ENCODE measurements around the gene CACNA1C.
"Not testable (repeated sequence)": the region's sequence is repeated elsewhere in the genome, so short reads cannot be mapped to it uniquely, and the experiment has no call there.

CACNA1C gene

DNA sequence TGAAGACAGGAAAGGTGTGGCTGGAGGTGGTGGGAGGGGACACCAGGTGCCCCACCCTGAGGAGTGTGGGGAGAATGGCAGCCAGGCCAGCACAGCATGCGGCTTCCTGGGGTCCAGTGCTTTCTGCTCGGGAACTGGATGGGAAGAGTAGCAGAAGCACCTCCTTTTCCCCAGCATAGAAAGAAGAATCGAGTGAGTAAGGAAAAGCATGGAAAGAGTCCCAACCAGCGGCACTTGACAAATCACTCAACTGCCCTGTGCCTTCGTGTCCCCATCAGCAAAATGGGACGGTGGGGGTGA, 631.2 kb downstream of the CACNA1C start:
- DNase-seq: not testable (repeated sequence)

DNA sequence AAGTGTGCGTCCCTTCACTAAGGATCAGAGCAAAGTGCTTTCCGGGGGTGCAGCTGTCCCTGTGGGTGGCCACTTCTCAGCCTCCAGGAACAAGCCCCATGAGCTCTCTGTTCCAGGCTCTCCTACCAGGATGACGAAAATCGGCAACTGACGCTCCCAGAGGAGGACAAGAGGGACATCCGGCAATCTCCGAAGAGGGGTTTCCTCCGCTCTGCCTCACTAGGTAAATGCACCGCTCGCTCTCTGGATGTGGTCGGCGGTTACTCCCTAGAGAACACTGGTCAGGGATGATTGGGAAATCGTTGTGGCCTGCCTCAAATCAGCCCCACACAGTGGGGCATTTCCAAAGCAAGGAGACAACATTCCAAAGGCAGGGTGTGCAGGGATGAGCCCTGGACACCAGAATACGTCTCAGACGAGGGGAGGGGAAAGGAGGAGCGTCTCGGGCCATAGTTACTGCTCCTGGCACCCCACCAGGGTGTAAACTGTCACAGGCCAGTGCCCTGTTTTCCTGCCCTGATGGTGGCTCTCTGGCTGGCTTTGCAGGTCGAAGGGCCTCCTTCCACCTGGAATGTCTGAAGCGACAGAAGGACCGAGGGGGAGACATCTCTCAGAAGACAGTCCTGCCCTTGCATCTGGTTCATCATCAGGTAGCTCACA, 633.0 kb downstream of the CACNA1C start:
- DNase-seq: not testable (repeated sequence)

DNA sequence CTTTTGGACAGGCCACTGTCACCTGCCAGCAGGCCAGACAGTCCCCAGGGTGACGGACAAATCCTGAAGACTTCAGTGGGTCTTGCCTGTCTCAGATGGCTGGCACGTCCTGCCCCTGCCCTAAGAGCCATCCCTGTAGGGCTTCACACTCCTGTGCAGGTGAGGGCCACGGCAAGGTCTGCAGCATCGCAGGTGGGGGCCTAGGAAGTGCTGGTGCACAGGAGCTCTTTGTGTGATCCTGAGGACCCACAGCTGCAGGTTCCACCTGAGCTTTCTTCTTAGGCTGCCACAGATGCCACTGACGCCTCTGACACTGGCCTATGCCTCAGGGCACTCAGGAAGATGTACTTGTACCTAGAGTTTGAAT, 633.5 kb downstream of the CACNA1C start:
- no peak for DNase-seq

DNA sequence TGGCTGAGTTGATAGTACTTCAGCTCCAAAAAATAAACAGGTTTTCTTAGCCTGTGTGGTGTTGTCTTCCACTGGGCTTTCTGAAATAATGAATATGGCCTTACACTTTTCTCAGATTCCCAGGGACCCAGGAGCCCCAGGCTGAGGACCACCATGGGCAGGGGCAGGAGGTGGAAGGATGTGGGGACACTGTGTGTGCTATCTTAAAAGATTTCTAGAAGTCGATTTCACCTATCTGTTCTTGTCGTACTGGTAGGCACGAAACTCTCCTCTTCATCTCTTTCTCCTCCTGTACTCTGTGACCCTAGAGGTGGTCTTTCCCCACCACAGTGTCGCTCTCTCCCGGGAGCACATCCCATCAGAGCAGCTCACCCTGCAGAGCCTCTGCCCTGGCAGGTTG, 634.3 kb downstream of the CACNA1C start:
- DNase-seq: no peak

DNA sequence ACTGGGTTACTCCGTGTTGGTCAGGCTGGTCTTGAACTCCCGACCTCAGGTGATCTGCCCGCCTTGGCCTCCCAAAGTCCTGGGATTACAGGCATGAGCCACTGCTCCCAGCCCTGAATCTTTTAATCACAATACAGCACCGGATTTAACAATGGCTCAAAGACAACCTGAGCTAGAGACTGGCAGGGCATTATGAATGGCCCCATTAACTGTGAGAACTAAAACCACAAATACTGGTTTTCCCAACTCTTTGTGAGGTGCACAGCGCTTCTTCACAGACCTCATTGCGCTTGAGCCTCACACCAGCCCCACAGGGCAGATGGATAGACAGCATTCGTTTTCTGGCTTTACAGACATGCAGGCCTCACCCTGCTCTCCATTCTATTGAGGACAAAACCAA, 634.9 kb downstream of the CACNA1C start:
- no peak for DNase-seq

DNA sequence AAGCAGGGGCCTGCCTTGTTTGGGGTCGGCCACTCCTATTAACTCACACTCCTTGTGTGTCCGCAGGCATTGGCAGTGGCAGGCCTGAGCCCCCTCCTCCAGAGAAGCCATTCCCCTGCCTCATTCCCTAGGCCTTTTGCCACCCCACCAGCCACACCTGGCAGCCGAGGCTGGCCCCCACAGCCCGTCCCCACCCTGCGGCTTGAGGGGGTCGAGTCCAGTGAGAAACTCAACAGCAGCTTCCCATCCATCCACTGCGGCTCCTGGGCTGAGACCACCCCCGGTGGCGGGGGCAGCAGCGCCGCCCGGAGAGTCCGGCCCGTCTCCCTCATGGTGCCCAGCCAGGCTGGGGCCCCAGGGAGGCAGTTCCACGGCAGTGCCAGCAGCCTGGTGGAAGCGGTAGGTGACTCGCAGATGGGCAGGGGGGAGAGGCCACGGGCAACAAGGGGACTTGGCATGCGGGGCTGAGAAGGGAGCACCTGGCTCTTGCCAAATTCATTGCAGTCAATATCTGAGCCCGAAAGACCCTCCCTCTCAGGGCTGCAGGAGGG, 635.7 kb downstream of the CACNA1C start:
- DNase-seq: no peak

DNA sequence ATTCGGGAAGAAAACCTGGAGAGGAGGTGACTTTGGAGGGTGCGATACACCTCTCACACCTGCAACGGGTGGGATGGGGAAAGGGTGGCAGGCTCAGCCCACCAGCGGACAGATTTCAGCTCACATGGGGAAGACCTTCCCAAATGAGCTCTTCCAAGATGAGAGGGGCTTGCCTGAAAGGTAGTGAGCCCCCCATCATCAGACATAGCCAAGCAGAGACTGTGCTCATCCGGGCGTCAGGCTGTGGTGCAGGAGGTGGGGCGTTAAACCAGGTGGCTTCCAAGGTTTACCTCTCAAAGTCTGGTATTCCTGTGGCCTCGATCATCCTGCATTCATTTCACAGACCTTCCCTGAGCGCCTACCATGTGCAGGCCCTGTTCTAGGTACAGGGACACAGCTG, 636.6 kb downstream of the CACNA1C start:
- DNase-seq: no peak

DNA sequence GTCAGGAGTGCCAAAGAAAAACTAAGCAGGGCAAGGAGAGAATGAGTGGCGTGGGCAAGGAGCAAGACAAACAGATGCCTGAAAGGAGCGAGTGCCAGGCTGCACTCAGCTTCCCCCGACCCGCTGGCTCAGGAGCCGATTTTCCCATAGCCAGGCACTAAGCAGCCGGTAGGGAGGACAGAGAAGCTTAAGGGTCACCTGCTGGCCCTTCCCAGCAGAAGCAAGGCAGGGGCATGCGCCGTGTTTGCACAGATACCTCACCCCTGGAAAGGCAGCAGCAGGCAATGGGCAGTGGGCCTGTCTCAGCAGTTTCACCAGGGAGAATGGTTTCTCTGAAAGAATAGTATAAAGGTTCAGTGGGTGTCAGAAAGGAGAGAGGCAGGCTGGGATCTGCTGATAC, 637.1 kb downstream of the CACNA1C start:
- DNase-seq: no peak

DNA sequence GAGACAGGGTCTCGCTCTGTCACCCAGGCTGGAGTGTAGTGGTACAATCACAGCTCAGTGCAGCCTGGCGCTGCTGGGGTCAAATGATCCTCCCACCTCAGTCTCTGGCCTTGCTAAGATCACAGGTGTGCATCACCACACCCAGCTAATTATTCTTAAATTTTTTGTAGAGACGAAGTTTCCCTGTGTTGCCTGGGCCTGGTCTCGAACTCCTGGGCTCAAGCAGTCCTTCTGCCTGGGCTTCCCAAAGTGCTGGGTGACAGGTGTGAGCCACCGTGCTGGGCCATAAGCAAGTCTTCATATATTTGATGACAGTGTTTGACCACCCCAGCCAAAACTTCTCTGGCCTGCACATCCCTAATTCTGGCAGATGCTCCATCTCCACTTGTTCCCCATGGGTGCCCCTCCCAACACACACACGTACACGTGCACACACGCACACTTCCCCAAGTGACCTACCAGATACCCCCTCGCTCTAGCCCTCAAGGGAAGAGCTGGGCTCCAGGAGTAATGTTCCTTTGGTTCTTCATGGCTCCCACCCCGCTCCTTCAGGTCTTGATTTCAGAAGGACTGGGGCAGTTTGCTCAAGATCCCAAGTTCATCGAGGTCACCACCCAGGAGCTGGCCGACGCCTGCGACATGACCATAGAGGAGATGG, 637.7 kb downstream of the CACNA1C start:
- DNase-seq: no peak

DNA sequence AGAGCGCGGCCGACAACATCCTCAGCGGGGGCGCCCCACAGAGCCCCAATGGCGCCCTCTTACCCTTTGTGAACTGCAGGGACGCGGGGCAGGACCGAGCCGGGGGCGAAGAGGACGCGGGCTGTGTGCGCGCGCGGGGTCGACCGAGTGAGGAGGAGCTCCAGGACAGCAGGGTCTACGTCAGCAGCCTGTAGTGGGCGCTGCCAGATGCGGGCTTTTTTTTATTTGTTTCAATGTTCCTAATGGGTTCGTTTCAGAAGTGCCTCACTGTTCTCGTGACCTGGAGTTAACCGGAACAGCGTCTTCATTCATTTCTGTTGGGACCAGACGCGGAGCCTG, 638.2 kb downstream of the CACNA1C start:
- no peak for DNase-seq

DNA sequence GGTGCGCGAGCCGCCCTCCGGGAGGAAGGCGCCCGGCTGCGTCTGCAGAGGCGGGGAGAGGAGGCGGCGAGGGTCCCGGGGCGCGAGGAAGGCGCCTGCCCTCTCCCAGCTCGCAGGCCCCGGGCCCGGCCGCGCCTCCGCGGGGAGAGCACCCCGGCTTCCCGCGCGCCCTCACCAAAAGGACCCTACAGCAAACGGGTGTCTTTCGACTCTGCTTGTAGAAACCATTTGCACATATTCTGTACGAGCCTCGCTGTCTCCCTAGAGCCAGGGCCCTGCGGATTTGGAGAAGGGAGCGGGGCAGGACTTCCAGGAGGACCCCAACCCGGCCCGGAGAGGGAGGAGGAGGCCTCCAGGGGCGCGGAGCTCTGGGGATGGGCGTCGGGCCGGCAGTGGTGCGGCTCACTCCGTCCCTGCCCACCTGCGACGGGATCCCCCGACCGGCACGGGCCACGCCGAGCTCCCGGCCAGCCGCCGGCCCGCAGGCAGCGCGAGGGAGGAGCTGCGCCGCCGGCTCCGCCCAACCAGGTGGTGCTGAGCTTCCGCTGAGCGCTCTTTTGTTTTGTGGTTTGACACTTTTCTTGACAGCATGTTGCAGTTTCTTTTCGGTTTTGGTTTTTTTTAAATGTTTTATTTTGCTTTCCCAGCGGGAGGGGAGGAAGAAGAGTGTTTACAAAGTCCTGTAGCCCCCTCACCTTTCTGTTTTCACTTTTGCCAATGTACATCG, 638.7 kb downstream of the CACNA1C start:
- no peak for DNase-seq

DNA sequence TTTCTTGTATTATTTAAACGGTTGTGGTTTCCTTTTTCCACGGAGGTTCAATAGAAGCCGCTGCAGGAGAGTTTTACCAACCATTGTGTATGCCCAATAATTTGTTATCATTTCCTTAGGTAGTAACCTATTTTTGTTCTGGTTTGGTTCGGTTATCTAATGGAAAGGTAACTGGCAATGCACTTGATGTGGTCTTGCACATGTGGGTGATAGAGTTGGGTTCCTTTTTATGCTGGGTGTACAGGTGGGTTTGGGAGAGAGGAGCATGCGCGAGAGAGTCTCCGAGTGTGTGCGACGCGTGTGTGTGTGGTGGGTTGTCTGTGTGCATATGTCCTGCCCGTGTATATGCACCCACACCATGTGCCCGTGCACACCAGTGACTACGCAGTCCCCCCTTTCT, 639.3 kb downstream of the CACNA1C start:
- DNase-seq: no peak

DNA sequence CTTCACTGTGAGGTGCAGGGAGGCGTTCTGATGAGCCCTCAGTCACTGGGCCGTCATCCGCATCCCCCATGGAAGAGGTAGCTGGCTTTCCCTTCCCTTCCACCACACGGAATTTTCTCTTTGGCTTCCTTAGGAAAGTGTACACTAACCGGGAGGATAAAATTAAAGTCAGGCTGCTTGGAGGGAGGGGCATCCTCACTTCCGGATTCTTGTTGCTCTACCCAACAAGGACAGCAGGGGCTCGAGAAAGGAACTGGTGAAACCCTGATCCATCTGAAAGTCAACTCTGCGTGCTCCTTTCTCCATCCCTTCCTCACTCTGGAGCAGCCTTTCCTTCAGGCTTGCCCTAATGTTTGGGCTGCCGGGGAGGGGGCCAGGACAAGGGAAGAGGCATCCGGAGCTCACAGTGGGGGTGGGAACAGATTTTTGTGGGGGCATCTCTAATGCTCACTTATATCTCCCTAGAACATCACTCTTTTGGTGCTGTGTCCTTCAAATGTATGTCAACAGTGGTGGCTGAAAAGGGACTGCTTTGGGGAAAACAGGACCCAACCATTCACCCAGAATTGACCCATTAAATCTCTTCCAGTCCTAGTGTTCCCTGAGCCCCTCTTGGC, 640.6 kb downstream of the CACNA1C start:
- no peak for DNase-seq

DNA sequence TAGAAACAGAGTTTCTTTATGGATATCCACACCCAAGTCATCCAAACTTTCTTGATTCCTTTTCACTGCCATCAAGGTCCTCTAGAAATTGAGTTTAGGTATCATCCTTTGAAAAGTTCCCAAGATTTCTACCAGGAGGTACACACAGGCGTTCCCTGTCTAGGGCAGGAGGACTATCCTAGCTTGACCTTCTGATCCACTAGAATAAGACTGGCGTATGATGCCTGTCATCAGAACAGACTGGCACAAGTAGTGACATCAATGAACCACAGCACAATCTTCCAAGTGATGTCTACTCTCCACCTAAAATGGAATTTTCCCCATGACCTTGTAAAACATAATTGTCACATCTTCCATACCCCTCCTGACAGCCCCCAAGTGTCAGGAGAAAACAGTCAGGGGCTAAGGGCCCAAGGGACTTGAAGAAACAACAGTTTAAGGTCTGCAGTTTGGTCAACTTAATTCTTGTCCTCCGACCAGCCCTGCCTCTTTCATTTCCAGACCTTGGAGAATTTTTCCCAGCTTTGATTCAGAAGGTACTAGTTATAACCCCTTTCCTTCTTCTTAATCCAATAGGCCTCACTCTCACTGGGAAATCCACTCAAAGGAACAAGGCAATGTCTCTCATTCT, 641.3 kb downstream of the CACNA1C start:
- no peak for DNase-seq

DNA sequence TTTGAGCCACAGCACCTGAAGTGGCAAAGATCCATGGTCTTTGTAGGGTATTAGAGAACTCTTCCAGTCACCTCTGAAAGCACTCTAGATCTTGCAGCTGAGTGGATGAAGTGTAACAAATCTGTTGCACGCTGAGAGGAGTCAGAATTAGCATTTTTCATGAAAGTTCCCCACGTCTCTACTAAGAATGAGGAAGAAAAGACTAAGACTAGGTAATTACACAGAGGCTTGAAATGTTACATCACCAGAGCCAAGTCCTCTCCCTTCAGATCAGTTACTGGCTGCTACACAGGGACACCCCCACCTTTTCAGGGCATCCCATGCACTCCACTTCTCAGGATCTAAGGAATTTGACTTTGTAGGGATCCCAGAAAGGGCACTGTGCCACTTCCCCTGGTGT, 643.3 kb downstream of the CACNA1C start:
- DNase-seq: no peak

DNA sequence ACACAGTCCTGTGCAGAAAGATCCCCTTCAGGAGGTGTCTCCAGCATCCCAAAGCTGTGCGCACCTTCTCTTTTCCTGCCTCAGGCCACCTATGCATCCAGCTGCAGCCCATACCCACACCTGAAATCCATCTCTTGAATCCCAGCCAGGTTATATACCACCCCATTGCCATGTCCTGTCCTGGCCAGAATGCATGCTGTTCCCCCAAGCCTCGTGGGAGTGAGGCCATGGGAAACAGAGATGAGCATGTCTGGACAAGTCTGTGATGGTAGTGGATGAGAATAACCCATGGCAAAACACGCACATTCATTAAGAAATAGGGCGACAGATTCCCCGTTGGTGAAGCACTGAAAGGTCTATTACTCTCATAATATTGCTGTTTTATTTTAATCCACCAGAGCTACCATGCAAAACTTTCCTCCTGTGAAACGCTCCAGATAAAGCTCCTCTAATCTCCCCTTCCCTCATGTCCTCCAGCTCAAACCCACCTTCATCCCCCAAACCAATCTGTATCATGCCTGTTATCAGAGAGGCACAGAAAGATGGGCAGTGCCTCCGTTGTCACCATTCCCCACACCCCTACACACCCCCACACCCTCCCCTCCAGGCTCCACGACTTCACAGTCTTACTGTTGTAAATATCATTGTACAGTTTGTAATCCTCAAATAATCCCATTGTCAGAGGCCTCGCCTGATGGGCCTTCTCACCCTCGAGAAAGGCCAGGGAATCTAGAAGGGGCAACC, 644.4 kb downstream of the CACNA1C start:
- no peak for DNase-seq

DNA sequence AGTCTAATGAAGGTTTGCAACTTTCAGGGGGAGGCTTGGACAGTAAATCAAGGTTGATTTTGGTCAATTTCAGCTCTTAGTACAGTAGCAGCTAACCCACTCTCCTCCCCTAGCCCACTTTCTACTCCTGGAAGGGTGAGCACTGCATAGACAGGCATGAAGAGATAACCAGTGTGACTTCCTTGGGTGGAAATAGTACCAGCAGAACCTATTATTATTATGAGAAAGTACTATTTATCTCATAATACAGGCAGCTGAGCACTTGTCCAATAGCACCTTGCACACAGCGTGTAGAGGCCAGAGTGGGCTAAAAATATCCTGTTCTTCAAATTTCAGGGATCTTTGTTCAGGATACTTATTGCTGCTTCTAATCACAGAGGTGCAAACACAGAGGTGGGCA, 645.8 kb downstream of the CACNA1C start:
- no peak for DNase-seq

DNA sequence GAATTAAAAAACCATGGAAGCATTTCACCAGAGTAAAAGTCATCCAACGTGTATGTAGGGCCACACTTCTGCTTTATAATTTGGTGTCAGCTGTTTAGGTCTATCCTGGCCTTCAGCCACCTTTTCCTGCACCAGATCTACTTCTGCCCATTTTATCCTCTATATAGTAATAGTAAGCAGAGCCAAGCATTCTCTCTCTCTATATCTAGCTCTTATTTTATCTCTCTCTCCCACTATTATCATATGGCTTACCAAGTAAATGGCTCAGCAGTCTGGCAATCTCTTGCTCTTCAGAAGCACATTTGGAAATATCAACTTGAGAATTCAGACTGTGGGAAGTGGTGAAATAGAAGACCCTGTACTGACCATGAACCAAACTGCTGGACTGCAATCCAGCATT, 657.9 kb downstream of the CACNA1C start:
- no peak for DNase-seq

DNA sequence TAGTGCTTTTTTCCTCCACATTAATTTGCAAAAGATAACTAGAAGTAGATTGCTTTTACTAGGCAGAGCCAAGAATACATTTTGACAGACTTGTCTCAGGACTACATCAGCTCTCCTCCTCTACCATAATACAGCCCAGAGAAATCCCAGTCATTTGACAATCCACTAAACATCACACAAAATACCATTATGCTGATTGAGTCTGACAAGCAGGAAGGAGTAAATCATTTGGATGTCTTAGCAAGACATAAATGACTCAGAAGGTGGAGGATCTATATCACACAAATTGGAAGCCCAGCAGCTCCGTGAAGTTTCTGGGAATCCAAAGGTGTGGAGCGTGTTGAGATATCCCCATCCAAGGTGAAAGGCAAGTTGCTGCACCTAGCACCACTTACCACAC, 666.6 kb downstream of the CACNA1C start:
- no peak for DNase-seq

DNA sequence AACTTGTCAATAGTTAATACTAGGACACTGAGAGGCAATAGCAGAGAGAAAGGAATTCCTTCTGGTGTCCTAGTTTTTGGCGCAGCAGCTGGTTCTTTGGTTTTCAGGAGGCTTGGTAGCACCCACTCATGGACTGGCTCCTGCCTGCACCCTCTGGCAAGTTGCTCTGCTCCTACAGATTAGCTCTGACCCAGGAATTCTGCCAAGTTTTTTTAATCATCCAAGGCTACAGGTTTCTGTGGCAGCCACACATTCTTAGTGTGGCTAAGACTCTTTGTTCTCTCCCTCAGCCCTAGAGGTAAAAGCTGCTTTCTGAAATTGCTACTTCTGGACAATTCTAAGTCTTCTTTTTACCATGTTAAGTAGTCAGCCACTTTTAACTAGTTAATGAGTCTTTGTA, 670.0 kb downstream of the CACNA1C start:
- no peak for DNase-seq

DNA sequence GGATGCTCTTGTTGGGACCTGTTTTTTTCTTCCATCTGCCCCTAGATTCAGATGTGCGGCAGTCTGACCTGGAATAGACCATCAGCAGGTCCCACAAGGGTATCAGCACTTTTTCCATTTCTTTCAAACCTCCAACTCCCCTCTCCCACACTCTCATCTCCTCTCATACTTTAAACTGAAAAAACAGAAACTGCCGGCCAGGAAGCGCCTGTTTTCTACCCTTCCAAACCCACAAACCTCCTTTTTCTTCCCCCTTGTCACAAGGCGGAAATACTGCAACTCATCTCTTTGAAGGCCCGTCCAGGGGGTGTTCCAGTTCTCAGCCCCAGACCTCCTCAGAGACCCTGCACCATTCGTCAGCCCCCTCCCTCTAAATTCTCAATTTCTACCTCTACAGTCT, 679.5 kb downstream of the CACNA1C start:
- no peak for DNase-seq

DNA sequence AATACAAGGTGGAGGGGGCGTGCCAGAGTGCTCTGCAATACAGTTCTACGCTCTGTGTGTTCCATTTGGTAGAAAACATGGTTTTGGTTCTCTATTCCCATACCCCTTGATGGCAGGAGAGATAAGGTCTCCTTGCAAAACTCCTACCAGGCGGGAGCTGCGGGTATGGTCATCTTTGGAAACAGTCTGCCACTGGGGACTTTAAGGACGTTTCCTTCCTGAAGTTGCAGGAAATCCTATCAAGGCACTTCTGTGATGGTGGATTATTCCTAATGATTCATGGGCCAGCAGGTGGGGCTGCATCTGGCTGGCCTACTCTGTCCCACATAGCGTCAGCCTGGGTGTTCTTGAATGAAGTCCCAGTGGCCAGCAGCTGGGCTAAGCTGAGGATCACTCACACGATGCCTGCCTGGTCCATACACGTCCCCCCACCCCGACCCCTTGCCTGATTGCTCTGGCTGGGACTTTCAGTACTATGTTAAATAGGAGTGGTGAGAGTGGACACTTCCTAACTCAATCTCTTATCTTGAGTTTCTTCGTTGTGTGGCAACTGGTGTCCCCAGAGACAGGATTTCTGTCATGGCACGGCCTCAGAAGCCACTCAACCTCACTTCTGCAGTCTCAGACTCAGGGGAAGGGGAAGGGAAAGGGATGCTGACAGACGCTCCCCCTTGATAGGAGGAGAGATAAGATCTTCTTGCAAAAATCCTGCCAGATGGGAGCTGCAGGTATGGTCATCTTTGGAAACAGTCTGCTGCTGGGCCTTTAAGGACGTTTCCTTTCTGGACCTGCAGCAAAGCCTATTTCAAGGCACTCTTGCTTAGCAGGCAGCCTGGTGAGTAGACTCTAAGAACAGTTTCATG, 680.9 kb downstream of the CACNA1C start:
- no peak for DNase-seq
